Stimulated activated CD8-positive, alpha-beta memory T cell treated with anti-CD3 and anti-CD28 coated beads, Interleukin-7, amount 100 ng/mL, for 48 hours (primary cell): Measurements from ENCODE around the gene CEACAM4.
"Not testable (repeated sequence)": the region's sequence is repeated elsewhere in the genome, so short reads cannot be mapped to it uniquely, and the experiment has no call there.

Experiments
- DNase-seq, 2 donors: peaks; one replicate each; pipeline ENCODE4 v3.0.0-alpha.2; 2020; ENCODE audit warnings: low read depth in 1 of 2; ENCODE audit errors: extremely low read depth in 1 of 2

The CEACAM4 gene

DNA sequence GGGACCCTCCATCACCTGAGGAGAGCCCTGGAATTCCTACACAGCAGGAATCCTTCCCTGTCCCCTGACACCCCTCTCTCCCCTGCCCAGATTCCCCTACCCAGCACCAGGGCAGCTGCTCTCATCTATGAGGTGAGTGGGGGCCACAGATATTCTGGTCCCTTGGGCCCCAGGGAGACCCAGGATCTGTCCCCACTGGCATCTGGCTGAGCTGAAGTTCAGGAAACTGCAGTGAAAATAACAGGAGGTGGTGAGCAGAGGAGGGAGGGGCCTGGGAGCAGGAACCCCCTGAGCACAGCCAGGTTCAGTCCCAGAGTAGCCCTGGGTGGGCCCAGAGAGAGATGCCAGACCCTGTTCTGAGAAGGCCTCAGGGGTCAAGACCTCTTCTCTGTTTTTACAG is 40.8 kb downstream of the CEACAM4 start:
- DNase-seq = no peak

- no peak for DNase-seq
These were observed 41.9 kb downstream of the CEACAM4 start for GRCh38 chr19:41584931-41585330.

DNA sequence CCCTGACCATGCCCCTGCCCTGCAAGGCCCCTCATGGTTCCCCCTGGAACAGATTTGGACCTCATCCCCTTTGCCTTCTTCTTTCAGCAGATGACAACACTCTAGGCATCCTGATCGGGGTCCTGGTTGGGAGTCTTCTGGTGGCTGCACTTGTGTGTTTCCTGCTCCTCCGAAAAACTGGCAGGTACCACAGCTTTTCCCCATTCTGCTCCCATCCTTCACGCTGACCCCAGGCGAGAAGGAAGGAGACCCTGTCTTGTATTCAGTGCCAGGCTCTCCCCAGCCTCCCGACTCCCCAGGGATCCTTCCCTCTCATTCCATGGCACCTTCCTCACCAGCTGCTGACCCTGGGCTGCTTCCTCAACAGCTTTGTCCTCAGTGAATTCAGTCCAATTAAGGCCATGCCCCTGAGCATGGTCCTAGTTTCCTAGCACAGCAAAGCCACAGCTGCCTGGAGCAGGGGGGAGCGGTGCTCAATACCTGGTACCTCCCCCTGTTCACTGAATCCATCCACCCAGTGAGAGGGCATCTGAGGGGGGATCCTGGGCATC is 42.5 kb downstream of the CEACAM4 start:
- DNase-seq = no peak

GRCh38 chr19:41582577-41583182 is 44.2 kb downstream of the CEACAM4 start:
- DNase-seq = not testable (repeated sequence)

DNA sequence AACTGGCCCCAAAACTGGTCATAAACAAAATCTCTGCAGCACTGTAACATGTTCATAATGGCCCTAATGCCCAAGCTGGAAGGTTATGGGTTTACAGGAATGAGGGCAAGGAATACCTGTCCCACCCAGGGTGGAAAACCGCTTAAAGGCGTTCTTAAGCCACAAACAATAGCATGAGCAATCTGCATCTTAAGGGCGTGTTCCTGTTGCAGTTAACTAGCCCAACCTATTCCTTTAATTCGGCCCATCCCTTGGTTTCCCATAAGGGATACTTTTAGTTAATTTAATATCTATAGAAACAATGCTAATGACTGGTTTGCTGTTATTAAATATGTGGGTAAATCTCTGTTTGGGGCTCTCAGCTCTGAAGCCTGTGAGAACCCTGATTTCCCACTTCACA is 45.8 kb downstream of the CEACAM4 start:
- not testable (repeated sequence) for DNase-seq

DNA sequence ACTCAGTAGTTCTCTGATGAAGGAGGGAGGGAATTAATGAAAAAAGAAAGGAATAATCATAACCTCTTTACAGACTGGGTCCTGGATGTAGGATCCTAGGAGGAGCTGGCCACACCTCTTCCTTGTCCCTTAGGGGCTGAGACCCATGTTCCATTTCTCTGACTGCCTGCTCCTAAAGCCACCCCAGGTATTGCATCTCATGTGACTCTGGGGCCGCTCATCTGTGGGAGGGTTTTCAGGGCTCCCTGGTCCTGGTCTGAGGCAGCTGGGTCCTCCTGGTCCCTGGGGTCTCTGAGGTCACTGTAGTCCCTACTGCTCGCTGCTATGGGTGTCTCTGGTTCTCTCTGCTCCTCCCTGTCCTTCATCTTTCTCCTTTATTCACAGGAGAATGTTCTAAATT is 48.0 kb downstream of the CEACAM4 start:
- DNase-seq = no peak

- DNase-seq = no peak
These were observed 49.0 kb downstream of the CEACAM4 start for GRCh38 chr19:41577833-41578232.

DNA sequence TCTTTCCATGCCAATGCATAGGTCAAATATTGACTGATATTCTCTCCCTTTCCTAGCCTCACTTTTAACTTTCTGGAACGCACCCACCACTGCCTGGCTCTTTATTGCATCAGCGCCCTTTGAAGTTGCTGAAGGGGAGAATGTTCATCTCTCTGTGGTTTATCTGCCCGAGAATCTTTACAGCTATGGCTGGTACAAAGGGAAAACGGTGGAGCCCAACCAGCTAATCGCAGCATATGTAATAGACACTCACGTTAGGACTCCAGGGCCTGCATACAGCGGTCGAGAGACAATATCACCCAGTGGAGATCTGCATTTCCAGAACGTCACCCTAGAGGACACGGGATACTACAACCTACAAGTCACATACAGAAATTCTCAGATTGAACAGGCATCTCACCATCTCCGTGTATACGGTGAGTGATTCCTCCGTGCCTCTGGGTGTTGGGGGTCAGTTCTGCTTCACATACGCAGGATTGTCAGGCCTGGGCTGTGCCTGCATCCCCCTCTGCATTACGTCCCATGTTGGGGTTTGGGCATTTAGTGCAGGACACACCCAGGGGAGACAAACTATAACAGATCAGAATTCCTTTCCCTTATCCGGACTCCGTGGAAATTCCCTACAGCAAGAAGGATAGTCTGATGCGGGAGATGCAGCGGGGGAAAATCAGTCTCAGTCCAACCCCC is 49.6 kb downstream of the CEACAM4 start:
- DNase-seq = no peak

GRCh38 chr19:41575998-41576397 is 50.9 kb downstream of the CEACAM4 start, which contains the start of gene CEACAM21:
TSS of gene CEACAM21 (plus strand) at chr19:41576166. CDS start at chr19:41576275, 109 bp downstream.
- peak in 1 of 2 donors; percentile 21 for DNase-seq

- peak in 1 of 2 donors; percentile 64 for DNase-seq
These were observed 56.2 kb downstream of the CEACAM4 start for GRCh38 chr19:41570639-41571112.

- DNase-seq = no peak
These were observed 56.7 kb downstream of the CEACAM4 start for GRCh38 chr19:41570179-41570578.

DNA sequence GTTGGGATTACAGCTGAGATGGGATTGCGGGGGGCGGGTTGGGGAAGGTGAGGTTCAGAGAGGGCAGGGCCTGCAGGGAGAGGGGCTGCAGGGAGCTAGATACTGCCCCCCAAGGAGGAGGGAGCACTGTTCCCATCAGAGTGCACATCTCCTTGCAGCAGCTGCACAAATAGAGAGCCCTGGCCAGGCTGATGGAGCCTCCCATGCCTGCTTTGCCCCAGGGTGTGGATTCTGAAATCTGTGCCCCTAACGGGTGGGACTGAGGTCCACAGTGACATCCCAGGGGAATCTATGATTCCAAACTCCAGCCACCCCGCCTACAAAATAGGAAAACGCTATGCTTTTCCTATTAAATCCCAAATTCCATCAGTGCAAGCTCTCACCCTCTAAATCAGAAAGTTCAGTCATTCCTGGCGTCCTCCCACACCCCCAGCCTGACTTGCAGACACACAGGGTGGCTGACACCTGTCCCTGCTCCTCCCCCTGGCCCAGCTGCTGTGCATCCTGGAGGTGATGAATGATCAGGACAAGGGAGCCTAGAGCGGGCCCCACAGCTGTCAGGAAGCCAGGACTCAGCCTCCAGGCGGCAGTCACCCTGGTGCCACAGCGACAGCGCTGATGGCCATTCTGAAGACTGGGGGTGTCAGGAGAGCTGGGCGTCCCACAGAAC is 57.3 kb downstream of the CEACAM4 start:
- DNase-seq = no peak
